ENCODE results near the gene C2CD4D. TPM values are rescaled to one million over a fixed set of nuclear protein-coding genes. Genes with fewer than 3 reads are reported as not detected.
A peak's percentile ranks its signal among the peaks of the same experiment; 100 is the strongest.

The C2CD4D gene
- total RNA-seq, 1 experiment from 2014 or later: 0.94 TPM

DNA sequence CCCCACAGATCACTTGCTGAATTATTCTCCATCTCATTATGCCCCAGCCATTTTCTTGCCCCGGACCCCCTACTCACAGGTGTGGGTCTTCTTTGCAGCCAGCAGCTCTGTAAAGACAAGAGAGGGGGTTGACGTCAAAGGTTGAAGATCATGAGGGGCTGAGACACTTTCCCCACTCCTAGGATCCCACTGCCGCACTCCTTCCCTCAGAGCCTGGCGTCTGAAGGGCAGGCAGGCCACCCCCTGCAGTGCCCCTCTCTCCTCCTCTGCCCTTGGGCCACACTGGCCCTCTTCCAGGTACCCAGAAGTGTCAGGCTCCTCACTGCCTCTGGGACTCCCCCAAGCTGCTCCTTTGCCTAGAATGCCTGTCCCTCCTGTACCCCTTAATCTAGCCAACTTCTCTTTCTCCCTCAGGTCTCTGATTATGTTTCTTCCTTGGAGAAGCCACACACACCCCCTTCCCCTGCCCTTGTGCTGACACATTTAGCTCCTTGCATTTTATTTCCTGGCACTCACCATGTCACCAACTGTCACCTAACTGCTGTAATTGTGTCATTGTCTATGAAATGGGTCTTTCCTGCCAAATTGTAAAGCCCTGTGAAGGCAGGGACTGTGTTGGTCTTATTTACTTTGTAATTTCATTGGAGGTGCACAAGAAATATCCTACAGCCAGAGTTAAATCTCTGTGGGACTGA lies 10.1 kb downstream of the C2CD4D start:
- ATAC-seq: no peak
- TF ChIP-seq GTF2I (CRISPR knock-in tag; conservative IDR thresholded peaks at IDR 0.05): no peak
- no peak for TF ChIP-seq NFE2L1 (CRISPR knock-in tag; IDR thresholded peaks at IDR 0.05)
- no peak for TF ChIP-seq ZNF138 (CRISPR knock-in tag; conservative IDR thresholded peaks at IDR 0.05)
- TF ChIP-seq, protein P1, sequence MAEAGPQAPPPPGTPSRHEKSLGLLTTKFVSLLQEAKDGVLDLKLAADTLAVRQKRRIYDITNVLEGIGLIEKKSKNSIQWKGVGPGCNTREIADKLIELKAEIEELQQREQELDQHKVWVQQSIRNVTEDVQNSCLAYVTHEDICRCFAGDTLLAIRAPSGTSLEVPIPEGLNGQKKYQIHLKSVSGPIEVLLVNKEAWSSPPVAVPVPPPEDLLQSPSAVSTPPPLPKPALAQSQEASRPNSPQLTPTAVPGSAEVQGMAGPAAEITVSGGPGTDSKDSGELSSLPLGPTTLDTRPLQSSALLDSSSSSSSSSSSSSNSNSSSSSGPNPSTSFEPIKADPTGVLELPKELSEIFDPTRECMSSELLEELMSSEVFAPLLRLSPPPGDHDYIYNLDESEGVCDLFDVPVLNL (CRISPR knock-in tag; IDR thresholded peaks at IDR 0.05; ENCODE audit: borderline replicate concordance, low read depth): no peak
- no peak for TF ChIP-seq ESRRA (CRISPR knock-in tag; IDR thresholded peaks at IDR 0.05; ENCODE audit: borderline replicate concordance)
- POLR2A ChIA-PET: no interaction called here
- CTCF ChIA-PET: interaction anchor here (0.8 to 2.0 kb wide), 4 partner anchors 10 to 113 kb away, joined by 3 to 17 read pairs (median 6); partner anchors contain the start of genes C2CD4D, CELF3 and TDRKH
- peaks cover 6% of the 10 kb centered on the region; the same call in 1 of the 2 replicates for H3K27me3 Mint-ChIP-seq (ENCODE audit: low read depth)
- H3K36me3 Mint-ChIP-seq: no peaks in the 10 kb centered on the region
- peak overlapping the region; percentile 47 for H3K4me3 Mint-ChIP-seq
- DNase-seq (ENCODE audit: low spot score): no peak
- peaks cover 47% of the 10 kb centered on the region for H3K4me1 Mint-ChIP-seq
- peak overlapping the region; percentile 64 for H3K27ac Mint-ChIP-seq
- H3K9me3 Mint-ChIP-seq: no peaks in the 10 kb centered on the region

DNA sequence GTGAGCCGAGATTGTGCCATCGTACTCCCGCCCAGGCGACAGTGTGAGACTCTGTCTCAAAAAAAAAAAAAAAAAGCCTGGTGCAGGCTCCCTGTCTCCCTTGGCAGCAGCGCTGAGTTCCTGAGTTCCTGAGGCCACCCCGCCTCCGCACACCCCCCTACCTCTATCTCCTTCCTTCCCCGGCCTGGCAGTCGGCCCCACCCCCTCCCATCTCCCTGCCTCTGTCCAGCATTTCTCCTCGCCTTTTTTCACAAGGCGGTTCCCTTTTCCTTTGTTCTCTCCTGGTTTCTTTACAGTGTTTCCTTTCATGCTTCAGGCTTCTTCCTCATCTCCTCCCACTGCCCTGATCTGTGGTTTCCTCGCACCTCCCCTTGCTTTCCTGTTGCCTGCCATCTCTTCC lies 10.7 kb downstream of the C2CD4D start:
- H3K27ac Mint-ChIP-seq: peak overlapping the region; percentile 64

DNA sequence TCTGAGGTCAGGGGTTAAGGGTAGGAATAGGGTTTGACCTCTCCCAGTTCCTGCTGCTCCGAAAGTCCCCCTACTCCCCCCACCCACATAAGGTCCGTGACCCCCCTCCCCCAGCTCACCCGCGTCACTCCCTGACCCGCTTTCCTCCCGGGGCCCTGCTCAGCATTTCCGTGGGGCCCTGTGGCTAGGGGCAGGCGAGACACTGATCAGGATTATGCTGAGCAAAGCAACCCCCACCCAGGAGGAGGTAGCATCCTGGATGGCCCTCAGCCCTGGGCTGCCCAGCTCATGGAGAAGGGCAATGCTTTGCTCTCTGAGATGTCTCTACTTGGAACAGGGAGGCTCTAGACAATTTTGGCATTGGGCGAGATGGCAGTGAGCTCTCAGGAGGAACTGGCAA lies 11.8 kb downstream of the C2CD4D start:
- Mint-ChIP-seq H3K4me1 (peaks cover 48% of the 10 kb centered on the region), H3K4me3 (no peak overlapping the region), H3K27ac (no peak overlapping the region), H3K36me3 (no peaks in the 10 kb centered on the region), H3K9me3 (no peaks in the 10 kb centered on the region), H3K27me3 (ENCODE audit: low read depth) (peaks cover 6% of the 10 kb centered on the region; the same call in 1 of the 2 replicates)
- ATAC-seq (no peak), DNase-seq (ENCODE audit: low spot score) (no peak)
- CTCF ChIA-PET: interaction anchor here (1.0 to 2.0 kb wide), 3 partner anchors 9 to 111 kb away, joined by 4 to 12 read pairs (median 4); partner anchors contain the start of genes CELF3 and RIIAD1
- POLR2A ChIA-PET: interaction anchor here (0.6 kb wide), 1 partner anchor 56 kb away, joined by 4 read pairs; no protein-coding TSS in a partner anchor
- TF ChIP-seq, protein P2, sequence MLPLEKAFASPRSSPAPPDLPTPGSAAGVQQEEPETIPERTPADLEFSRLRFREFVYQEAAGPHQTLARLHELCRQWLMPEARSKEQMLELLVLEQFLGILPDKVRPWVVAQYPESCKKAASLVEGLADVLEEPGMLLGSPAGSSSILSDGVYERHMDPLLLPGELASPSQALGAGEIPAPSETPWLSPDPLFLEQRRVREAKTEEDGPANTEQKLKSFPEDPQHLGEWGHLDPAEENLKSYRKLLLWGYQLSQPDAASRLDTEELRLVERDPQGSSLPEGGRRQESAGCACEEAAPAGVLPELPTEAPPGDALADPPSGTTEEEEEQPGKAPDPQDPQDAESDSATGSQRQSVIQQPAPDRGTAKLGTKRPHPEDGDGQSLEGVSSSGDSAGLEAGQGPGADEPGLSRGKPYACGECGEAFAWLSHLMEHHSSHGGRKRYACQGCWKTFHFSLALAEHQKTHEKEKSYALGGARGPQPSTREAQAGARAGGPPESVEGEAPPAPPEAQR (CRISPR knock-in tag; IDR thresholded peaks at IDR 0.05): no peak
- TF ChIP-seq RORB (CRISPR knock-in tag; IDR thresholded peaks at IDR 0.05): no peak
- TF ChIP-seq, protein P3, sequence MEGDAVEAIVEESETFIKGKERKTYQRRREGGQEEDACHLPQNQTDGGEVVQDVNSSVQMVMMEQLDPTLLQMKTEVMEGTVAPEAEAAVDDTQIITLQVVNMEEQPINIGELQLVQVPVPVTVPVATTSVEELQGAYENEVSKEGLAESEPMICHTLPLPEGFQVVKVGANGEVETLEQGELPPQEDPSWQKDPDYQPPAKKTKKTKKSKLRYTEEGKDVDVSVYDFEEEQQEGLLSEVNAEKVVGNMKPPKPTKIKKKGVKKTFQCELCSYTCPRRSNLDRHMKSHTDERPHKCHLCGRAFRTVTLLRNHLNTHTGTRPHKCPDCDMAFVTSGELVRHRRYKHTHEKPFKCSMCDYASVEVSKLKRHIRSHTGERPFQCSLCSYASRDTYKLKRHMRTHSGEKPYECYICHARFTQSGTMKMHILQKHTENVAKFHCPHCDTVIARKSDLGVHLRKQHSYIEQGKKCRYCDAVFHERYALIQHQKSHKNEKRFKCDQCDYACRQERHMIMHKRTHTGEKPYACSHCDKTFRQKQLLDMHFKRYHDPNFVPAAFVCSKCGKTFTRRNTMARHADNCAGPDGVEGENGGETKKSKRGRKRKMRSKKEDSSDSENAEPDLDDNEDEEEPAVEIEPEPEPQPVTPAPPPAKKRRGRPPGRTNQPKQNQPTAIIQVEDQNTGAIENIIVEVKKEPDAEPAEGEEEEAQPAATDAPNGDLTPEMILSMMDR (IDR thresholded peaks at IDR 0.05): no peak
- TF ChIP-seq, protein P4, sequence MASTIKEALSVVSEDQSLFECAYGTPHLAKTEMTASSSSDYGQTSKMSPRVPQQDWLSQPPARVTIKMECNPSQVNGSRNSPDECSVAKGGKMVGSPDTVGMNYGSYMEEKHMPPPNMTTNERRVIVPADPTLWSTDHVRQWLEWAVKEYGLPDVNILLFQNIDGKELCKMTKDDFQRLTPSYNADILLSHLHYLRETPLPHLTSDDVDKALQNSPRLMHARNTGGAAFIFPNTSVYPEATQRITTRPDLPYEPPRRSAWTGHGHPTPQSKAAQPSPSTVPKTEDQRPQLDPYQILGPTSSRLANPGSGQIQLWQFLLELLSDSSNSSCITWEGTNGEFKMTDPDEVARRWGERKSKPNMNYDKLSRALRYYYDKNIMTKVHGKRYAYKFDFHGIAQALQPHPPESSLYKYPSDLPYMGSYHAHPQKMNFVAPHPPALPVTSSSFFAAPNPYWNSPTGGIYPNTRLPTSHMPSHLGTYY (CRISPR knock-in tag; IDR thresholded peaks at IDR 0.05): no peak
- TF ChIP-seq, protein P5, sequence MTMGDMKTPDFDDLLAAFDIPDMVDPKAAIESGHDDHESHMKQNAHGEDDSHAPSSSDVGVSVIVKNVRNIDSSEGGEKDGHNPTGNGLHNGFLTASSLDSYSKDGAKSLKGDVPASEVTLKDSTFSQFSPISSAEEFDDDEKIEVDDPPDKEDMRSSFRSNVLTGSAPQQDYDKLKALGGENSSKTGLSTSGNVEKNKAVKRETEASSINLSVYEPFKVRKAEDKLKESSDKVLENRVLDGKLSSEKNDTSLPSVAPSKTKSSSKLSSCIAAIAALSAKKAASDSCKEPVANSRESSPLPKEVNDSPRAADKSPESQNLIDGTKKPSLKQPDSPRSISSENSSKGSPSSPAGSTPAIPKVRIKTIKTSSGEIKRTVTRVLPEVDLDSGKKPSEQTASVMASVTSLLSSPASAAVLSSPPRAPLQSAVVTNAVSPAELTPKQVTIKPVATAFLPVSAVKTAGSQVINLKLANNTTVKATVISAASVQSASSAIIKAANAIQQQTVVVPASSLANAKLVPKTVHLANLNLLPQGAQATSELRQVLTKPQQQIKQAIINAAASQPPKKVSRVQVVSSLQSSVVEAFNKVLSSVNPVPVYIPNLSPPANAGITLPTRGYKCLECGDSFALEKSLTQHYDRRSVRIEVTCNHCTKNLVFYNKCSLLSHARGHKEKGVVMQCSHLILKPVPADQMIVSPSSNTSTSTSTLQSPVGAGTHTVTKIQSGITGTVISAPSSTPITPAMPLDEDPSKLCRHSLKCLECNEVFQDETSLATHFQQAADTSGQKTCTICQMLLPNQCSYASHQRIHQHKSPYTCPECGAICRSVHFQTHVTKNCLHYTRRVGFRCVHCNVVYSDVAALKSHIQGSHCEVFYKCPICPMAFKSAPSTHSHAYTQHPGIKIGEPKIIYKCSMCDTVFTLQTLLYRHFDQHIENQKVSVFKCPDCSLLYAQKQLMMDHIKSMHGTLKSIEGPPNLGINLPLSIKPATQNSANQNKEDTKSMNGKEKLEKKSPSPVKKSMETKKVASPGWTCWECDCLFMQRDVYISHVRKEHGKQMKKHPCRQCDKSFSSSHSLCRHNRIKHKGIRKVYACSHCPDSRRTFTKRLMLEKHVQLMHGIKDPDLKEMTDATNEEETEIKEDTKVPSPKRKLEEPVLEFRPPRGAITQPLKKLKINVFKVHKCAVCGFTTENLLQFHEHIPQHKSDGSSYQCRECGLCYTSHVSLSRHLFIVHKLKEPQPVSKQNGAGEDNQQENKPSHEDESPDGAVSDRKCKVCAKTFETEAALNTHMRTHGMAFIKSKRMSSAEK (CRISPR knock-in tag; IDR thresholded peaks at IDR 0.05; ENCODE audit: borderline replicate concordance): no peak

More for the DNA sequence above, 10.7 kb downstream of the C2CD4D start:
- Mint-ChIP-seq H3K36me3 (no peaks in the 10 kb centered on the region), H3K27me3 (ENCODE audit: low read depth) (peaks cover 6% of the 10 kb centered on the region; the same call in 1 of the 2 replicates), H3K9me3 (no peaks in the 10 kb centered on the region), H3K4me1 (peaks cover 47% of the 10 kb centered on the region), H3K4me3 (peak overlapping the region; percentile 47)
- ATAC-seq (peak; percentile 65), DNase-seq (ENCODE audit: low spot score) (peak; percentile 60)
- TF ChIP-seq SOX15 (CRISPR knock-in tag; IDR thresholded peaks at IDR 0.05): no peak
- no peak for TF ChIP-seq FOXP1 (CRISPR knock-in tag; IDR thresholded peaks at IDR 0.05; ENCODE audit: borderline replicate concordance)
- no peak for TF ChIP-seq CREM (CRISPR knock-in tag; IDR thresholded peaks at IDR 0.05)
- TF ChIP-seq, protein P6, sequence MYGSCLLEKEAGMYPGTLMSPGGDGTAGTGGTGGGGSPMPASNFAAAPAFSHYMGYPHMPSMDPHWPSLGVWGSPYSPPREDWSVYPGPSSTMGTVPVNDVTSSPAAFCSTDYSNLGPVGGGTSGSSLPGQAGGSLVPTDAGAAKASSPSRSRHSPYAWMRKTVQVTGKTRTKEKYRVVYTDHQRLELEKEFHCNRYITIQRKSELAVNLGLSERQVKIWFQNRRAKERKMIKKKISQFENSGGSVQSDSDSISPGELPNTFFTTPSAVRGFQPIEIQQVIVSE (CRISPR knock-in tag; IDR thresholded peaks at IDR 0.05; ENCODE audit: borderline replicate concordance): no peak
- no peak for TF ChIP-seq NFE2L1 (CRISPR knock-in tag; IDR thresholded peaks at IDR 0.05)
- TF ChIP-seq ZNF671 (CRISPR knock-in tag; IDR thresholded peaks at IDR 0.05): no peak
- TF ChIP-seq, protein P7, sequence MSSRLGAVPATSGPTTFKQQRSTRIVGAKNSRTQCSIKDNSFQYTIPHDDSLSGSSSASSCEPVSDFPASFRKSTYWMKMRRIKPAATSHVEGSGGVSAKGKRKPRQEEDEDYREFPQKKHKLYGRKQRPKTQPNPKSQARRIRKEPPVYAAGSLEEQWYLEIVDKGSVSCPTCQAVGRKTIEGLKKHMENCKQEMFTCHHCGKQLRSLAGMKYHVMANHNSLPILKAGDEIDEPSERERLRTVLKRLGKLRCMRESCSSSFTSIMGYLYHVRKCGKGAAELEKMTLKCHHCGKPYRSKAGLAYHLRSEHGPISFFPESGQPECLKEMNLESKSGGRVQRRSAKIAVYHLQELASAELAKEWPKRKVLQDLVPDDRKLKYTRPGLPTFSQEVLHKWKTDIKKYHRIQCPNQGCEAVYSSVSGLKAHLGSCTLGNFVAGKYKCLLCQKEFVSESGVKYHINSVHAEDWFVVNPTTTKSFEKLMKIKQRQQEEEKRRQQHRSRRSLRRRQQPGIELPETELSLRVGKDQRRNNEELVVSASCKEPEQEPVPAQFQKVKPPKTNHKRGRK (CRISPR knock-in tag; IDR thresholded peaks at IDR 0.05; ENCODE audit: borderline replicate concordance): no peak
- TF ChIP-seq, protein P8, sequence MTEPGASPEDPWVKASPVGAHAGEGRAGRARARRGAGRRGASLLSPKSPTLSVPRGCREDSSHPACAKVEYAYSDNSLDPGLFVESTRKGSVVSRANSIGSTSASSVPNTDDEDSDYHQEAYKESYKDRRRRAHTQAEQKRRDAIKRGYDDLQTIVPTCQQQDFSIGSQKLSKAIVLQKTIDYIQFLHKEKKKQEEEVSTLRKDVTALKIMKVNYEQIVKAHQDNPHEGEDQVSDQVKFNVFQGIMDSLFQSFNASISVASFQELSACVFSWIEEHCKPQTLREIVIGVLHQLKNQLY (CRISPR knock-in tag; IDR thresholded peaks at IDR 0.05): no peak
- ChIA-PET POLR2A (no interaction called here), CTCF (interaction anchor here (0.7 to 2.0 kb wide), 3 partner anchors 8 to 163 kb away, joined by 3 to 12 read pairs (median 4); partner anchors contain the start of gene CELF3)

All from WTC11 (cell line).